Naive B cell (primary cell): Measurements from ENCODE around the gene FDPS. TPM values are rescaled to one million over a fixed set of nuclear protein-coding genes. Genes with fewer than 3 reads are reported as not detected.

Experiments used
- polyA plus RNA-seq, 6 donors: library from polyadenylated mRNA; unstranded; fragments of 300-500 nt; fragmentation: Illumina TruSeq; gene quantifications; one replicate each; pipeline ENCODE4 v1.2.3, GENCODE V29; 2021; ENCODE audit warnings: low read depth in 6 of 6

FDPS gene
- polyA plus RNA-seq, 6 donors from 2014 or later, result 99.4 to 187 (median 117) TPM

Other genes starting within 250 kb of the FDPS start
- gene EFNA4, start 245.1 kb upstream of the FDPS start, polyA plus RNA-seq, result 1 to 10 TPM in 5 of 6 donors, not detected in 1; 2.6 to 6.0 (median 3.3) TPM
- gene EFNA3, start 230.0 kb upstream of the FDPS start, polyA plus RNA-seq, result 1 to 10 TPM in 3 of 6 donors, under 1 TPM in 2, not detected in 1; 0.54 to 2.9 (median 2.1) TPM
- under 1 TPM in 3 of 6 donors, not detected in 3; 0.18 to 0.82 (median 0.56) TPM for gene EFNA1, start 181.0 kb upstream of the FDPS start, polyA plus RNA-seq
- 100 to 1,000 TPM; 152 to 273 (median 201) TPM for gene SLC50A1, start 173.0 kb upstream of the FDPS start, polyA plus RNA-seq
- 100 to 1,000 TPM in 1 of 6 donors, 10 to 100 TPM in 5; 77.4 to 100 (median 90.5) TPM for gene DPM3, start 168.3 kb upstream of the FDPS start, polyA plus RNA-seq
- gene KRTCAP2, start 135.6 kb upstream of the FDPS start, polyA plus RNA-seq, result 100 to 1,000 TPM; 340 to 379 (median 354) TPM
- gene TRIM46, start 135.0 kb upstream of the FDPS start, polyA plus RNA-seq, result under 1 TPM in 2 of 6 donors, not detected in 4; 0.13 to 0.35 TPM
- 1 to 10 TPM; 1.1 to 3.9 (median 2.2) TPM for gene THBS3, start 101.0 kb upstream of the FDPS start, polyA plus RNA-seq
- 10 to 100 TPM; 35.5 to 49.1 (median 42.0) TPM for gene MTX1, start 100.2 kb upstream of the FDPS start, polyA plus RNA-seq
- gene ENTREP3, start 53.4 kb upstream of the FDPS start, polyA plus RNA-seq, result 1 to 10 TPM in 3 of 6 donors, under 1 TPM in 3; 0.54 to 1.7 (median 1.2) TPM
- 100 to 1,000 TPM; 100 to 142 (median 125) TPM for gene SCAMP3, start 46.5 kb upstream of the FDPS start, polyA plus RNA-seq
- 10 to 100 TPM; 11.6 to 28.2 (median 18.1) TPM for gene CLK2, start 35.4 kb upstream of the FDPS start, polyA plus RNA-seq
- gene HCN3, start 31.4 kb upstream of the FDPS start, polyA plus RNA-seq, result under 1 TPM in 2 of 6 donors, not detected in 4; 0.08 to 0.33 TPM
- gene PKLR, start 7.4 kb upstream of the FDPS start, polyA plus RNA-seq, result not detected
- gene RUSC1, start 12.0 kb downstream of the FDPS start, polyA plus RNA-seq, result 1 to 10 TPM in 5 of 6 donors, not detected in 1; 3.4 to 6.5 (median 5.0) TPM